Activated T-cell treated with anti-CD3 and anti-CD28 coated beads for 24 hours (primary cell): ENCODE results near the gene TP73.

Experiments
- DNase-seq: peaks from one replicate; pipeline ENCODE4 v3.0.0-alpha.2; 2020; ENCODE audit warnings: low read depth

Gene TP73

DNA sequence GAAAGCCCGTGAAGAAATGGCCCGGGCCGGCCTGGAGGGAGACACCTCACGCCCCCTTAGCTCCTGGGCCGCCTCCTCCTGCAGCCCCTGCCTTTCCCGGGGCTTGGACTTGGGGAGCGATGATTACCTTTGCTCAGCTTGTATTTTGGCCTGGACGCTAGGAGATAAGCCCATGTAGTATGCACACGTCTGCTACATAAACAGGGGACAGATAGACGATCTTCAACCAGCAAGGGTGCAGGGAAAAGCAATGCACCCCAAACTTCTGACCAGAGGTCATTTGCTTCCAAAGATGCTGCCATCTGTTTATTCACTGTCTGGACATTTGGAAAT lies 936 bp downstream of the TP73 start:
- no peak for DNase-seq

DNA sequence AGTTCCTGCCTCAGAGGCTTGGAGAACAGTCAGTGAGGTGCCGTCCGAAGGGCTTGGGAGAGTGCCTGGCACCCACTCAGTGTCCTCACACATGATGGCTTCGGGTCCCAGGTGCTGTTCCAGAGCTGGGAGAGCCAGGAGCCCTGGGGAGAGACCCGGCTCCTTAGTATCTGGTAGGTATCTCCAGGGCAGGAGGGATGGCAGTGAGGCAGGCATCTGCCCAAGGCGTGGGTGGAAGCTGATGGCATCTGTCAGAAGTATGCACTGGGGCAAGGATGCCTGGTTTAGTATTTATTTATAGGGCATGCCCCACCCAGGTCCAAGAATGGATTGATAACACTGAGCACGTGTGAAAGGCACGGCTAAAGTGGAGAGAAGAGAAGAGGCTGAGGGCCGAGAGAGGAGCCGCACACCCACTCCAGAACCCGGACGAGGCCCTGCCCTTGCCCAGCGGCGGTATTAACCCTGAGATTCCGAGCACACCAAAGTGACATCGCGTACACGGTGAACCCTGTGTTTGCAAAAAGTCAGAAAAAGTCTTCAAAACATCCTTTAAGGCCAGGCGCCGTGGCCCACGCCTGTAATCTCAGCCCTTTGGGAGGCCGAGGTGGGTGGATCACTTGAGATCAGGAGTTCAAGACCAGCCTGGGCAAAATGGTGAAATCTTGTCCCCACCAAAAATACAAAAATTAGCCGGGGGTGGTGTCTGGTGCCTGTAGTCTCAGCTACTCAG lies 2.4 kb downstream of the TP73 start:
- DNase-seq = no peak

DNA sequence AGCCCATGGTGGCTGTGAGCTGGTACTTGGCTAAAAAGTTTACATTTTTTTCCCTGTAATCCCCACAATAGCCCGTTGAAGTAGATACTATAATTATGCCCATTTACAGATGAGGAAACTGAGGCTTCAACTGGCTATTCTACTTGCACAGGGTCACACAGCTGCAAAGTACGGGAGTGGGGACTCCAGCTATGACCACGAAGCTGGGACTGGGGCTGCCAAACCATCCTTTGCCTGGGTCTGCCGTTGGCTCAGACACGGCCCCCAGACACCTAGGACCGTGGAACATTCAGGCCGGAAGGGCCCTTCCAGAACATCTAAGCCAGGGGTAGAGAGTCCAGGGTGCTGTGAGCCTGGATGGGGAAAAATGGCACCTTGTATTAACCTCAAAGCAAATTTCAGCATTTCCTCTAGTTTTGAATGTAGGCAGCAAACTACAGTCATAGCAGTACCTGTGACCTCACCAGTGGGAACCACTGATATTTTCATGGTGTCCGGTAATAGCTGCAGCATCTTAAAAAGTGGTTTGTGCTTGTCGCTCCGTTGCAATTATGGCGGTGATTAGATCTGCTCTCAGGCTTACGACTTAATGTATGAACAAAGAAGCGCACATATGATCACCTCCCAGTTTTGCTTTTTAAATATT lies 4.3 kb downstream of the TP73 start:
- no peak for DNase-seq

DNA sequence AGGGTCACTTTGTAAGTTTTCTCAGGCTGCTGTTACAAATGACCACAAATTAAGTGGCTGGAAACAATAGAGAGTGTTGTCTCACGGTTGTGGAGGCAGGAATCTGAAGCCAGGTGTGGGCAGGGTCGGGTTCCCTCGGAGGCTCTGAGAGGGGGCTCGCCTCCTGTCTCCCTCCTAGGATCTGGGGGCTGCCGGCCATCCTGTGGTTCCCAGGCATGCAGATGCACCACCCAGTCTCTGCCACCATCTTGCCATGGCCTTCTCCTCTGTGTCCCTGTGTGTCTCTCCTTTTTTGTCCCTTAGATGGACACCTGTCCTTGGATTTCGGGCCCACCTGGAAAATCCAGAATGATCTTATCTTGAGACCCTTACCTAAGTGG lies 4.8 kb downstream of the TP73 start:
- no peak for DNase-seq

DNA sequence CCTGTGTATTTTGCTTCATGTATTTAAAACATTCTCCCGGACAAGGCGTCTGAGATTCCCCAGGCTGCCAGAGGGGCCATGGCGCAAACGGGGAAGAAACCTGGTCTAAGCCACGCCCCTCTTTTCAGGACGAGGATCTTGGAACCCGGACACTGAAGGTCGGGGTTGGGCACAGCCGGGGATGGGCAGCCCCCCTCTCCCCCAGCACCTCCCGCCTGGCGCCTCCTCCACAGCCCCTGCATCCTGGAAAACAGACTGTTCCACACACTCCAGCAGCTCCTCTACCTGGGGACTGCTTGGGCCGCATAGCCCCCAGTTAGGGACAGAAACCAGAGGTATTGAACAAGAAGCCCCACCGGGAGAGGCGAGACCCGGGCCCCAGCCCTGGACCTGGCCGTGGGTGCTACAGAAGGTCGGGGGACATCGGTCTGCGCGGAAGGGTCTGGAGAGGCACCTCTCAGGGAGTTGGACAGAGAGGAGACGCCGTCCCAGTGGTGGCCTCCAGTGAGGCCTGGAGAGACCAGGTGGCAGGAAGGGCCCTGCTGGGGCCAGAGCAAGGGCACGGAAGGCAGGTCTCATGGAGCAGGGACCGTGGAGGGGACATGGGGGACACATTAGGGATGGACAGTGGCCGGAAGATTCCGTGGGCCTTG lies 5.4 kb downstream of the TP73 start:
- DNase-seq = no peak

DNA sequence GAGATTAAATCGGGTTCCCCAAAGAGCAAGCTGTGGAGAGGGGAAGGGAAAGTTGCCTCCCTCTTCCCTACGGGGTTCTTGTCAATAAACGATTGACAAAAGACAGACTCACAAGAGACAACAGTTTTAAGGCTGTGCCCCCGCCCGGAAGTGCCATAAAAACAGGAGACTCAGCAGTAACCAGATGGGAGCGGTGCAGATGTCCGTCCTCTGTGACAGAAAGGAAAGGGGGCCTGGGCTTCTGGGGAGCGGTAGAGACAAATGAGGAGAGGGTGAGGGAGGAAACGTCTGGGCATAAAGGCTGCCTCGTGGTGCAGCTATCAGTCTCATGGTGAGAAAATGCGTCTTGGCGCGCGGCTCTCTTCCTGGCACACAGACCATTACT lies 5.9 kb downstream of the TP73 start:
- no peak for DNase-seq

DNA sequence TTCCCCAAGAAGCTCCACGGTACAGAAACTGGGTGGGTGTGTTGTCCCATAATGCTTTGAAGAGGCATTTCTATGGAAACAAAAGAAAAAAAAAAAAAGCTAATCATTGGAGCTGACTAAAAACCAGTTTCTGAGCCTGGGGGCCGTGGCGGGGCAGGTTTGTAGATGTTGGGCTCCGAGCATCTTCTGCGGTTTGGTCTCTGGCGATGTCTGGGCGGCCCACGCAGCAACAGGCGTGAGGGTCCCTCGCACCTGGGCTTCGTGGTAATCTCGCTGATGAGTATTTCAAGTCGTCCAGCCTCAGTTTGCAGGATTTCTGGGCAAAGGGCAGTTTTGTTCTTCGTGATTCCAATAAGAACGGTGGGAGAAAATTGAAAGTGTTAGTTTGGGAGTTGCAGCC lies 6.8 kb downstream of the TP73 start:
- DNase-seq = no peak

DNA sequence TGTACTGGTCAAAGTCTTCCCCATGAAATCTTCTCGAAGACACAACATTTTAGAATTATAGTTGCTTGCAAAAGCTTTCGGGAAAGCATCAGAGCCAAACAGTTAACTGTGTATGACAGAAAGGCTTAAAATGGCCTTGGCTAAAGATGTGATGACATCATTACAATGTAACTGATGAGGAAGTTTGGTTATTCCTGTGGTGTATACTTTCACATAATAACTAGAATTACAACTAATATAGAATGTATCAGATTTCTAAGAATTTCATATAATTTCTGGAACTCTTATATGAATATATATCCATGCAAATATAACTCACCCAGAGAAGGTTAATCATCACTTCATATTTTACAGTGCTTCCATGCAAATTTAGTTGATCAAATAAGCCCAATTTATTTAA lies 8.4 kb downstream of the TP73 start:
- DNase-seq = no peak

DNA sequence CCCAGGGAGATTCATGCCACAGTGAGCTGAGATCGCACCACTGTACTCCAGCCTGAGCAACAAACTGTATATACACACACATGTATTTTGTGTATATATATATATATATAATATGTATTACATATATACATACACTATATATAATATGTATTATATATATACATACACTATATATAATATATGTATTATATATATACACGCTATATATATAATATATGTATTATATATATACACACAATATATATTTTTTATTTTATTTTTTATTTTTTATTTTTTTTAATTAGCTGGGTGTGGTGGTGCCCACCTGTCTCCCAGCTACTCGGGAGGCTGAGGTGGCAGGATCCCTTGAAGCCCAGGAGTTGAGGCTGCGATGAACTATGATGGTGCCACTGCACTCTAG lies 9.3 kb downstream of the TP73 start:
- DNase-seq = no peak

DNA sequence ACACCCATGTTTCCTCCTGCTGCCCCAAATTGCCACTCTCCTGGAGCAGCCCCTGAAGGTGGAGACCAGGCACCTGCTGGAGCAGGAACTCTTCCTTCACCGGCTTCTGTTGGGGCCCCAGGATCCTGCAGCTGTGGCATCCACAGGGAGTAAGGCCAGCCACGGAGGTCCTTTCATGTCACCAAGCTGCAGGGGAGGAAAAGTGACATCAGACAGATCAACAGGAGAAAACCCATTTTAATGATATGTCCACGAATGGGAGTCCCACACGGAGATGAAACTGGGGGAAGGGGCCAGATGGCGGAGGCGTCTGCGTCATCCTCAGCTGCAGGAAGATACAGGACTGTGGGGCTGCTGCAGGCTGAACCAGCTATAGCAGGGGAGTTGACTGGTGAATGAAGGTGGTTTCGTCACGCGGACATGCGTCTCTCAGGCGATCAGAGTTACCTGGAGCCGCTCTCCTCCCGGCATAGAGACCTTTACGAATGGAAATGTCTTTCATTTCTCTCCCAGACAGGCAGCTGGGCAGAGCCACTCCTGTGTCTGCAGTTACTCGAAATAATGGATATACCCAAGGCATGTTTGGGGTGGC lies 9.9 kb downstream of the TP73 start:
- no peak for DNase-seq

DNA sequence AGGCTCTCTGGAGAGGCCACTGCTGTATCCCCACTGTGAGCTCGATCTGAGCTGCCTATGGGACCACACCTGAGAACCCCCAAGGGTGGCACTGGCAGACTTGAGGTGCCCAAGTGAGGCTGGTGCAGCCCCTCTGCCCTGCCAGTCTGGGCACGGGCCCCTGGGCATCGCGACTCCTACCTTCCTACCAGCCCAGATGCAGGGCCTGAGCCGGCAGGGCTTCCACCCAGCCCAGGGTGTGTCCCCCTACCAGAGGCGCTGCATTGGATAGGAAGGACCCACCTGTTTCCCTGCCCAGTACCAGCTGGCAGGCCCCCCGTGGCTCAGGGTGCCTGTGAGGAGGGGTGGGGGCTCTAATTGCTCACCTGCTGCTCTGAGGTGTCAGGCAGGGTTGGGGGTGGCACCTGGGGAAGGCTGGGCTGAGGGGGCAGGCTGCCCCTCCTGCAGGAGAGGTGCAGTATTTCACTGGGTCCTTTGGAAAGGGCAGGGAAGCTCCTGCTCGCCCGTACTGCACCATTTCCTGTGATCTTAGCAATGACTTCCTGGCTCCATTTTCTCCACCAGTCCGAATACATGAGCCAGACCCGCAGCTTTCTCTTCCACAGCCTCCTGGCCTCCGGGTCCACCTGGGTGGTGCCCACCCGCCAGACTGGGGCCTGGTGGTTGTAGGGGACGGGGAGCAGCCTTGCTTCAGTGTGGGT lies 11.8 kb downstream of the TP73 start:
- DNase-seq = no peak

DNA sequence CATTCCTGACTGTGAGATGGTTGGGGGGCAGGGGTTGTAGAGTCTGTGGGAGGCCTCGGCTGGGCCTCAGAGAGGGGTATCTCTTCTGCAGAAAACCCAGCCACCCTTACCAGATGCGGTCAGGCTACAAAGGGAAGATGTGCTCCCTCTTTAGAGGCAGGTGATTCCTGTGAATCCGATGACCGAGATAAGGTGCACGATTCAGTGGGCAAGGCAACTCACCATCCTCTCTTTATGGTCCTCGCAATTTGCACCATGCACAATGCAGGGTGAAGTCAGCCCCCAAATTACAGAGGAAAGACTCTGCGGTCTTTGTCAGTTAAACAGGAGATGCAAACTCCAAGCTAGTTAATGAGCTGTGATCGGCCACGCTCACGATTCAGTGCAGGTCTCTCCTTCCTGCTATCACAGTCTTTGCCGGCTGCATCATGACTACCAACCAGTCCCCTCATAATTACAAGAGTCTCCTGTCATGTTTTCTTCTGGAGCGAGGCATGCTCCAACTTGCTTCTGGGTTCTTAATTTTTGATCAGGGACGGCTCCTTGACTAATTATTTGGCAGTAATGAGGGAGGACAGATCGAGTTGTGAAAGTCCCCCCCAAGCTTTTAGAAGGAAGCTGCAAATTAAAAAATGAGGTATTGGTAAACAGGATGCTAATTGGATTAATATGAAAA lies 12.5 kb downstream of the TP73 start:
- DNase-seq = no peak

DNA sequence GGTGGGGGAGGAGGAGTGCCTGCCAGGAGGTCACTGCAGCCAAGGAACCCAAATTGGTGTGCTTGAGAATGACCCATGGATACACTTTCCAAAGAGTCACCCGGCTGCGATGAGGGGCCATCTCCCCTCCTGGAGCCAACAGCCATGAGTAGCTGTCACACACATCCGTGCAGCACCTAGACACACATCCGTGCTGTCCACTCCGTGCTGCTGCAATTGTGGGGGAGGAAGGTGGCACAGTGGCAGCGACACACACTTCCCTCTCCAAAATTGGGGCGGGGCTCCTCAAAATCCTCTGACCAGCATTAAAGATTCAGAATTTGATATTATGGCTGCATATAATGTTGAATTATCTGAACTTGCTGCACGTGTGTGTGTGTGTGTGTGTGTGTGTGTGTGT lies 15.8 kb downstream of the TP73 start:
- DNase-seq = no peak

DNA sequence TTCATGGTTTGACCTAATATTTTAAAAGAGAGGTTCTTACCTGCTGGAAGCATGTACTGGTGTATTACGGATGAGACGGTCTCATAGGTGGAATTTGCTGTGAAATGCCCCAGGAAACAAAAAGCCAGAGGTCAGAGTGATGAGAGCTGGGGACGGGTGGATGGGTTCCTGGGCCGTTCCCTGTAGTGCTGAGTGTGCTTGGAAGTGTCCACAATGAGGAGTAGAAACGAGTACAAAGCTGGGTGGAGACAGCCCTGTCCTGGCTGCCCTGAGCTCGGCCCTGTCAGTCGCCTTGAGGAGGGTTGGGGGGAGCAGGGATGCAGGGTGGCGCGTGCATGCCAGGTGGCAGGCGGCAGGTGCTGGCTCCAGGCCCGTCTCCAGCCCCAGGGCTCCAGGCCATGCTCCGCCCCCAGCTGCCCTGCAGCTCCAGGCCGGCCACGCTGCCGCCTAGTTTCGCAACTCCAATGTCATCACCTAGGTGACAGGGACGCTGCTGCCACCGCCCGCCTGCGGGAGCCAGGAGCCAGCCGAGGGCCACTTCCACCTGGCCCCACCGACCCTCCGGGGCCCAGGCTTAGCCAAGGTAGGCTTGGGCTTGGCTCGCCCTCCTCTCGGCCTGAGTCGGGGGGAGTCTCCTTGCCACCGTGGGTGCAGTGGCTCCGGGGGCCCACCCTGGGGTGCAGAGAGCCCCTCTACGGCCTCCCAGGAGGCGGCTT lies 16.4 kb downstream of the TP73 start:
- DNase-seq = no peak

DNA sequence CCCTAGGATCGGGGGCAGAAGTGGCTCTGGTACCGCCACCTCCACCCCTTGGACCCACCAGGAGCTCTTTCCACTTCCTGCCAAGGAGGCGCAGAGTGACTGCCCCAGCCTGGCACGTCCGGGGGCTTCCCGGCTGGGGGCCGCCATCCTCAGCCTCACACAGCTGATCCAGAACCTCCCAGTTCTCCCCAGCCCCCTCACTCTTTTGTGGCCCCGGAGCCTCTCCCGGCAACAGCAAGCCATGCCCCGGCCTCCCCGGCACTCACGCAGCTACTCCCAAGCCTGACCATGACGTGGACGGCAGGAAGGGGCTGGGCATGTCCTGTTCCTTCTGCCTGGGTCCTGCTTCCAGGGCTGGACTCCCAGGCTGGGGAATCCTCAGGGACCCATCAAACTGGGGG lies 17.1 kb downstream of the TP73 start:
- DNase-seq = no peak

DNA sequence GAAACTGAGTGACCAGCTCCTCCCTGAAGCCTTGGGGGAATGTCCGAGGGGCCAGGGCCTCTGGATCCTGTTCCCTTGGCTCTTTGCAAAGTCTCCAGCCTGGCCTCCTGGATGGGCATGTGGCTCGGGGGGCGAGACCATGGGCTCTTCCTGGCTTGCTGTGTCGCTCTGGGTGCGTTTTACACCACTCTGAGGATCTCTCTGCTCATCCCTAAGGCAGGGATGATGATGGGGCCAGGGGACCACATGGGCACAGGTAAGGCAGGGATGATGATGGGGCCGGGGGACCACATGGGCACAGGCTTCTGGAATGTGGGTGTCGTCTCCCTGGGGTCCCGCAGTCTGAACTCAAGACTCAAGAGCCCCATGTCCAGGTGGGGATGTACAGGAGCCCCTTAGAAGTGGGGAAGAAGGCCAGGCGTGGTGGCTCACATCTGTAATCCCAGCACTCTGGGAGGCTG lies 17.7 kb downstream of the TP73 start:
- no peak for DNase-seq

DNA sequence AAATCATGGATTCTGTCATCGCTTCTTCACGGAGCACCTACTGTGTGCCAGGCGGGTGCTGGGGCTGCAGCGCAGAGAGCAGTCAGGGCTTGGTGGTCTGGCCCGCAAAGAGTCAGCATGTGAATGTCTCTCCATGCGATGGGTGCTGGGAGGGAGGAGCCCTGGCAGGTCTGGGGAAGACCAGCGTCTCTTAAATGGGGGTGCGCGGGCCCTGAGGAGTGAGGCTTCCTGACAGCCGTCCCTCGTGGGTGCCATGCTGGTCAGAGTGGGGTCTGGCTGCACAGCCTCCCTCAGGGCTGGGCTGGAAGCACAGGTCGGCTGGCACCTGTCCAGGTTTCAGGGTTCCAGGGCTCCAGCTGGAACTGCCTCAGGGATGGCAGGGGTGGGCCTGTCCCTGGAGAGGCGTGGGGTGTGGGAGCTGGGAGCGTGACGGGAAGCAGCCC lies 18.5 kb downstream of the TP73 start:
- DNase-seq = no peak

DNA sequence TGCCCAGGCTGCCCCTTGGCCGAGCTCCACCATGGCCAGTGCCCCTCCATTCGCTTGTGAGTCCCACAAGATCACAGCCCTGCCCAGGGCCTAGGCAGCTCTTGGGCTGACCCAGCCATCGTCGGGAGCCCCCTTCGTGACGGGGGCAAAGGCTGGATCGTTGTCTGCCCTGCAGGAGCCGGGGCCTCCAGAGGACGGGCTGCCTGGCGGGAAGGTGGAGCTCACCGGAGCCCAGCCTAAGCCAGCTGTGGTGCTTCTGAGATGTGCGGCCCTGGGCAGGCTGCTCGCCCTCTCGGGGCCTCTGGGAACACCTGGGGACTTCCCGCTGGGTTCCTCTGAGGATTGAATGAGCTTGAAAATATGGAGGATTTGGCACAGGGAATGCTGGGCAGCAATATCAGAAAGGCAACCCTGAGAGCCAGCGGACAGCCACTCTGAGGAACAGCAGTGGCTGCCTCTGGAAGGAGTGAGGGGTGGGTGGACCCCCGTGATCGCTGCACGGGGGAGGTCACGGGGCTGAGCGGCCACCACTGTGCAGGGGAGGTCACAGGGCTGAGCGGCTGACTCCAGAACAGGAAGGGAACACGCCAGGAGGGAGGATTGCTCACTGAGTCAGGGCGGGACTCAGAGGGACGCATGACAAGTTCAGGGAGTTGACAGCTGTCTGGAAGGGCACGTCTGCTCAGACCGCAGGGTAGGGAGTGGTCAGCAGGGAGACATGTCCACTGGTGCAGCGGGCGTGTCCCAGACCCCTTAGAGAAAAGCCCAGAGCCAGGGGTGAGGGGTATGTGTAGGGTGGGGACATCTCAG lies 19.3 kb downstream of the TP73 start:
- no peak for DNase-seq

DNA sequence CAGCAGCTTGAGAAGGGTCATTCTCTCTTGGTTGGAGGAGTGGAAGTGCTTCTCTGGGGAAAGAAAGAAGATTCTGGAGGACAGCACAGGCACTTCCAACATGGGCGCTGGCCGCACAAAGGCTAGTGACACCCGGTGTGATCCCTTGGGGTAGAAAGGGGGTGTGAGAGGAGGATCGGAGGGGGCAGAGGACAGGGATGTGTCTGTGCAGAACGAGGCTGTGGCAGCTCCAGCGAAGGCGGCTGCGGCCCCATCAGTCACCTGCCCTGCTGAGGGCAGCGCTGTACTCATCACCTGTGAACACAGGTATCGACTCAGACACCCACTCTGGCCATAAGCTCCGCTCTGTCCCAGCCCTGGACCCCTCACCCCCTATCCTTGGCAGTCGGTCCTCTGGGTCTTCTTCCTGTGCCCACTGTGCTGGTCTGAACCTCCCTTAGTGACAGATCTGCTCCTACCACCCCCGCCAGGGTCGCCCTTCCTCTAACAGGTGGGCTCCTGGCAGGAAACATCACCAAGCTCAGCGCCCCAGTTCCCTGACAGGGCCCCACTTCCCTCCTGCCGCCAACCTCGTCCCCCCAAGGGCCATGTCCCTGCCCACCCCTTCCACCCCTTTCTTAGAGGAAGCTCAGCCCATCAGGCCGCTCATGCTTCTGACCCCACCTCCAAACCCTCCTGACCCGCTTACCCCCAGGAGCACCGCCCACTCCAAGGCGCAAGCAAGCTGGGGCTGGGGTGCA lies 20.1 kb downstream of the TP73 start:
- no peak for DNase-seq

DNA sequence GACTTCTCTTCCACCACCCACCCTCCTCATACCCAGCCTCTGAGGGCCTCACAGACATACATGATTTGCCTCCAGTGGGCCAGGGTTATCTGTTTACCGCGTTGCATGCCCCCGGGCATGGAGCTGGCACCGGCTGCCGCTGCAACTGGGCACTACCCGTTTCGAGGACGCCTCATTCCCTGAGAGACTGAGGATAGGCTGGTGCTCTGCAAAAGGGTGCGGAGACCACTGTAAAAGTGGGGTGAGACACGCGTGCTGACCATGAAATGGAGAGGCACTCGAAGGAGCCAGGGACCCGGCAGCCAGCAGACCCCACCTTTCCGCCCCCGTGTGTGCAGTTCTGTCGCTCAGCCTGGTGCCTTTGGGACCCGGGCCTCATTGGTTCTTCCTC lies 20.6 kb downstream of the TP73 start:
- DNase-seq = no peak
